ENCODE results near the gene WRNIP1. TPM values are rescaled to one million over a fixed set of nuclear protein-coding genes. Genes with fewer than 3 reads are reported as not detected.

Gene WRNIP1
- total and polyA plus RNA-seq, 2 of the 13 experiments (the other 11 are each of a cell fraction or from before 2014, with no cell fraction given): 77.7 to 90.3 TPM

- TF ChIP-seq ZNF770 (CRISPR knock-in tag; IDR thresholded peaks at IDR 0.05) (no peak), ZNF235 (CRISPR knock-in tag; IDR thresholded peaks at IDR 0.05; ENCODE audit: borderline replicate concordance) (no peak), ESRRA (CRISPR knock-in tag; IDR thresholded peaks at IDR 0.05; ENCODE audit: low read depth) (no peak), ASH2L (IDR thresholded peaks at IDR 0.05; ENCODE audit: insufficient read length, low read depth, low read length) (no peak), BORCS8-MEF2B (CRISPR knock-in tag; IDR thresholded peaks at IDR 0.05) (no peak), WIZ (CRISPR knock-in tag; IDR thresholded peaks at IDR 0.05) (no peak), TCF7 (IDR thresholded peaks at IDR 0.05; ENCODE audit: low read depth) (peak; percentile 48; the same call in 1 of the 2 replicates), ZNF33B (CRISPR knock-in tag; IDR thresholded peaks at IDR 0.05) (no peak), HDAC2 (CRISPR knock-in tag; IDR thresholded peaks at IDR 0.05) (no peak), ZNF260 (CRISPR knock-in tag; IDR thresholded peaks at IDR 0.05; ENCODE audit: borderline replicate concordance, low read depth) (no peak), ZNF530 (CRISPR knock-in tag; IDR thresholded peaks at IDR 0.05; ENCODE audit: low read depth) (no peak), RCOR2 (CRISPR knock-in tag; IDR thresholded peaks at IDR 0.05) (0 out of 2 replicates have a peak, but pooled peaks have one; percentile 15), ZNF234 (CRISPR knock-in tag; conservative IDR thresholded peaks at IDR 0.05) (no peak), ZBTB20 (CRISPR knock-in tag; IDR thresholded peaks at IDR 0.05; ENCODE audit: borderline replicate concordance, low read depth) (no peak), FOXP1 (IDR thresholded peaks at IDR 0.05) (no peak), FOXP1 (CRISPR knock-in tag; IDR thresholded peaks at IDR 0.05) (peak; percentile 24; the same call in 1 of the 2 replicates), FOXJ3 (CRISPR knock-in tag; IDR thresholded peaks at IDR 0.05; ENCODE audit: borderline replicate concordance) (no peak), GATAD2A (CRISPR knock-in tag; IDR thresholded peaks at IDR 0.05) (peak; percentile 66), SP4 (CRISPR knock-in tag; IDR thresholded peaks at IDR 0.05) (no peak), RBFOX2 (IDR thresholded peaks at IDR 0.05; ENCODE audit: low read depth, low read length) (no peak), HNRNPH1 (optimal IDR thresholded peaks at IDR 0.05; ENCODE audit: low read depth, low read length) (no peak), ZNF224 (CRISPR knock-in tag; IDR thresholded peaks at IDR 0.05) (no peak), NRL (CRISPR knock-in tag; IDR thresholded peaks at IDR 0.05; ENCODE audit: borderline replicate concordance) (no peak), ZBTB39 (CRISPR knock-in tag; IDR thresholded peaks at IDR 0.05) (no peak), SRF (IDR thresholded peaks at IDR 0.05; ENCODE audit: low read depth, low read length) (no peak), MBD4 (IDR thresholded peaks at IDR 0.05; ENCODE audit: borderline replicate concordance, low read length) (no peak), ZZZ3 (CRISPR knock-in tag; IDR thresholded peaks at IDR 0.05; ENCODE audit: borderline replicate concordance) (no peak), PBX2 (CRISPR knock-in tag; IDR thresholded peaks at IDR 0.05) (no peak), FOXO1 (CRISPR knock-in tag; IDR thresholded peaks at IDR 0.05) (0 out of 2 replicates have a peak, but pooled peaks have one; percentile 45)
Observed at GRCh38 chr6:2809015-2809414, 43.8 kb downstream of the WRNIP1 start (continued).

Measured in HepG2 (cell line).